ENCODE results near the gene EXOC4.

Gene EXOC4

GRCh38 chr7:133409421-133409820, 156.5 kb downstream of the EXOC4 start:
- CTCF ChIA-PET, result interaction anchor here (0.6 kb wide), 1 partner anchor 951 kb away, joined by 3 read pairs; no protein-coding TSS in a partner anchor
- TF ChIP-seq CTCF (conservative IDR thresholded peaks at IDR 0.05; ENCODE audit: low read depth), result no peak

GRCh38 chr7:133409966-133410365, 157.1 kb downstream of the EXOC4 start:
- no peak overlapping the region for H3K27ac ChIP-seq
- POLR2A ChIA-PET (ENCODE audit: low non-redundant PET), result no interaction called here

More at GRCh38 chr7:133409421-133409820, 156.5 kb downstream of the EXOC4 start:
- H3K27ac ChIP-seq, result no peak overlapping the region
- POLR2A ChIA-PET (ENCODE audit: low non-redundant PET), result no interaction called here
- no peak for DNase-seq (ENCODE audit: low spot score)

GRCh38 chr7:133411395-133411794, 158.5 kb downstream of the EXOC4 start:
- no peak for TF ChIP-seq CTCF (conservative IDR thresholded peaks at IDR 0.05; ENCODE audit: low read depth)
- DNase-seq (ENCODE audit: low spot score), result no peak
- CTCF ChIA-PET, result no interaction called here
- POLR2A ChIA-PET (ENCODE audit: low non-redundant PET), result no interaction called here
- no peak overlapping the region for H3K27ac ChIP-seq

More at GRCh38 chr7:133409966-133410365, 157.1 kb downstream of the EXOC4 start:
- no peak for DNase-seq (ENCODE audit: low spot score)
- CTCF ChIA-PET, result no interaction called here
- no peak for TF ChIP-seq CTCF (conservative IDR thresholded peaks at IDR 0.05; ENCODE audit: low read depth)

- DNase-seq (ENCODE audit: low spot score), result no peak
- no peak for TF ChIP-seq CTCF (conservative IDR thresholded peaks at IDR 0.05; ENCODE audit: low read depth)
- POLR2A ChIA-PET (ENCODE audit: low non-redundant PET), result no interaction called here
- CTCF ChIA-PET, result no interaction called here
- H3K27ac ChIP-seq, result no peak overlapping the region
Observed at GRCh38 chr7:133412942-133413341, 160.1 kb downstream of the EXOC4 start.

- TF ChIP-seq CTCF (conservative IDR thresholded peaks at IDR 0.05; ENCODE audit: low read depth), result no peak
- DNase-seq (ENCODE audit: low spot score), result no peak
- ChIA-PET POLR2A (ENCODE audit: low non-redundant PET) (no interaction called here), CTCF (no interaction called here)
- no peak overlapping the region for H3K27ac ChIP-seq
Observed at GRCh38 chr7:133419041-133419440, 166.2 kb downstream of the EXOC4 start.

- ChIA-PET CTCF (no interaction called here), POLR2A (ENCODE audit: low non-redundant PET) (no interaction called here)
- H3K27ac ChIP-seq, result no peak overlapping the region
- no peak for TF ChIP-seq CTCF (conservative IDR thresholded peaks at IDR 0.05; ENCODE audit: low read depth)
- DNase-seq (ENCODE audit: low spot score), result no peak
Observed at GRCh38 chr7:133423618-133424017, 170.7 kb downstream of the EXOC4 start.

- no peak overlapping the region for H3K27ac ChIP-seq
- CTCF ChIA-PET, result no interaction called here
- no peak for TF ChIP-seq CTCF (conservative IDR thresholded peaks at IDR 0.05; ENCODE audit: low read depth)
- POLR2A ChIA-PET (ENCODE audit: low non-redundant PET), result no interaction called here
- DNase-seq (ENCODE audit: low spot score), result no peak
Observed at GRCh38 chr7:133428326-133428725, 175.4 kb downstream of the EXOC4 start.

All from RWPE1 (cell line).